M059J (cell line): ENCODE measurements around the gene NAV1. TPM values are rescaled to one million over a fixed set of nuclear protein-coding genes. Genes with fewer than 3 reads are reported as not detected.
A peak's percentile ranks its signal among the peaks of the same experiment; 100 is the strongest.
"Not testable (repeated sequence)": the region's sequence is repeated elsewhere in the genome, so short reads cannot be mapped to it uniquely, and the experiment has no call there.

Source experiments
- DNase-seq: peaks from one replicate; pipeline ENCODE4 v3.0.0-alpha.2; 2012; ENCODE audit warnings: low read depth
- total RNA-seq: library from RNA; depleted of rRNA; stranded (reverse); fragments of >200 nt; shearing (Covaris generic); gene quantifications from 2 replicates; pipeline ENCODE4 v1.2.3, GENCODE V29; 2014

Gene NAV1
- total RNA-seq, 1 experiment from 2014 or later: 43.1 TPM

GRCh38 chr1:201563941-201564340, 25.0 kb downstream of the NAV1 start:
- DNase-seq: no peak

- DNase-seq: no peak
Observed at GRCh38 chr1:201565024-201565730, 26.2 kb downstream of the NAV1 start.

GRCh38 chr1:201565771-201566528, 27.0 kb downstream of the NAV1 start:
- no peak for DNase-seq

GRCh38 chr1:201566529-201566823, 27.5 kb downstream of the NAV1 start:
- DNase-seq: no peak

- no peak for DNase-seq
Observed at GRCh38 chr1:201566933-201567801, 28.2 kb downstream of the NAV1 start.

GRCh38 chr1:201568265-201568664, 29.3 kb downstream of the NAV1 start:
- DNase-seq: no peak

GRCh38 chr1:201568859-201569294, 29.9 kb downstream of the NAV1 start:
- no peak for DNase-seq

GRCh38 chr1:201570181-201570885, 31.4 kb downstream of the NAV1 start:
- DNase-seq: no peak

GRCh38 chr1:201570886-201571624, 32.1 kb downstream of the NAV1 start:
- DNase-seq: no peak

- DNase-seq: no peak
Observed at GRCh38 chr1:201573030-201573429, 34.1 kb downstream of the NAV1 start.

- no peak for DNase-seq
Observed at GRCh38 chr1:201573923-201574322, 35.0 kb downstream of the NAV1 start.

- DNase-seq: no peak
Observed at GRCh38 chr1:201575912-201576311, 37.0 kb downstream of the NAV1 start.

- no peak for DNase-seq
Observed at GRCh38 chr1:201576914-201577313, 38.0 kb downstream of the NAV1 start.

- DNase-seq: no peak
Observed at GRCh38 chr1:201578008-201578888, 39.3 kb downstream of the NAV1 start.

GRCh38 chr1:201581371-201581770, 42.4 kb downstream of the NAV1 start:
- not testable (repeated sequence) for DNase-seq

GRCh38 chr1:201582705-201583442, 43.9 kb downstream of the NAV1 start:
- peak; percentile 54 for DNase-seq

GRCh38 chr1:201583663-201584062, 44.7 kb downstream of the NAV1 start:
- no peak for DNase-seq

GRCh38 chr1:201584471-201585092, 45.7 kb downstream of the NAV1 start:
- DNase-seq: peak; percentile 81

GRCh38 chr1:201585093-201585483, 46.2 kb downstream of the NAV1 start:
- peak; percentile 76 for DNase-seq
